ENCODE results near the gene AFF2. TPM values are rescaled to one million over a fixed set of nuclear protein-coding genes. Genes with fewer than 3 reads are reported as not detected.

AFF2 gene
- total and polyA plus RNA-seq, 11 donors: under 0.01 to 0.83 (median 0.07) TPM

GRCh38 chrX:148991502-148991901 is 491.1 kb downstream of the AFF2 start:
- no peak for DNase-seq
- intact Hi-C loops (cut with DNase I): no loop called here
- no peaks in the 10 kb centered on the region for H3K36me3 ChIP-seq
- 55 to 80% (median 69%) methylated on average over 1 of the region's 1 CpG for WGBS, 4 donors
- H3K27me3 ChIP-seq: no peaks in the 10 kb centered on the region
- no peak overlapping the region for H3K4me3 ChIP-seq
- no peaks in the 10 kb centered on the region for H3K4me1 ChIP-seq
- H3K9me3 ChIP-seq: no peaks in the 10 kb centered on the region
- TF ChIP-seq POLR2A (IDR thresholded peaks at IDR 0.05) (no peak), CTCF (IDR thresholded peaks at IDR 0.05) (no peak)
- ATAC-seq: no peak
- H3K27ac ChIP-seq: no peak overlapping the region

GRCh38 chrX:148995661-148996060 is 495.2 kb downstream of the AFF2 start:
- Histone ChIP-seq H3K4me1 (no peaks in the 10 kb centered on the region), H3K9me3 (no peaks in the 10 kb centered on the region), H3K27ac (no peak overlapping the region), H3K27me3 (no peaks in the 10 kb centered on the region), H3K4me3 (no peak overlapping the region), H3K36me3 (no peaks in the 10 kb centered on the region)
- DNase-seq: no peak
- ATAC-seq: no peak
- WGBS, 4 donors: 32 to 51% (median 39%) methylated on average over 3 of the region's 3 CpGs
- TF ChIP-seq CTCF (IDR thresholded peaks at IDR 0.05) (no peak), POLR2A (IDR thresholded peaks at IDR 0.05) (no peak)
- intact Hi-C loops (cut with DNase I): no loop called here

GRCh38 chrX:149002320-149002719 is 501.9 kb downstream of the AFF2 start:
- Histone ChIP-seq H3K9me3 (no peaks in the 10 kb centered on the region), H3K4me3 (no peak overlapping the region), H3K36me3 (no peaks in the 10 kb centered on the region), H3K4me1 (no peaks in the 10 kb centered on the region), H3K27ac (no peak overlapping the region), H3K27me3 (no peaks in the 10 kb centered on the region)
- no peak for TF ChIP-seq CTCF (IDR thresholded peaks at IDR 0.05)
- TF ChIP-seq POLR2A (IDR thresholded peaks at IDR 0.05): no peak
- intact Hi-C loops (cut with DNase I): no loop called here
- ATAC-seq (no peak), DNase-seq (no peak)
- WGBS, 4 donors: 55 to 72% (median 61%) methylated on average over 3 of the region's 3 CpGs

- Histone ChIP-seq H3K9me3 (no peaks in the 10 kb centered on the region), H3K4me3 (no peak overlapping the region), H3K4me1 (no peaks in the 10 kb centered on the region), H3K27ac (no peak overlapping the region), H3K27me3 (no peaks in the 10 kb centered on the region), H3K36me3 (no peaks in the 10 kb centered on the region)
- no peak for TF ChIP-seq CTCF (IDR thresholded peaks at IDR 0.05)
- no peak for TF ChIP-seq POLR2A (IDR thresholded peaks at IDR 0.05)
- intact Hi-C loops (cut with DNase I): no loop called here
- DNase-seq (no peak), ATAC-seq (no peak)
- 40 to 43% (median 40%) methylated on average over 5 of the region's 5 CpGs for WGBS, 4 donors
Observed at GRCh38 chrX:149003863-149004660, 503.6 kb downstream of the AFF2 start.
